ENCODE results near the gene SLC12A8.

The SLC12A8 gene, protein sequence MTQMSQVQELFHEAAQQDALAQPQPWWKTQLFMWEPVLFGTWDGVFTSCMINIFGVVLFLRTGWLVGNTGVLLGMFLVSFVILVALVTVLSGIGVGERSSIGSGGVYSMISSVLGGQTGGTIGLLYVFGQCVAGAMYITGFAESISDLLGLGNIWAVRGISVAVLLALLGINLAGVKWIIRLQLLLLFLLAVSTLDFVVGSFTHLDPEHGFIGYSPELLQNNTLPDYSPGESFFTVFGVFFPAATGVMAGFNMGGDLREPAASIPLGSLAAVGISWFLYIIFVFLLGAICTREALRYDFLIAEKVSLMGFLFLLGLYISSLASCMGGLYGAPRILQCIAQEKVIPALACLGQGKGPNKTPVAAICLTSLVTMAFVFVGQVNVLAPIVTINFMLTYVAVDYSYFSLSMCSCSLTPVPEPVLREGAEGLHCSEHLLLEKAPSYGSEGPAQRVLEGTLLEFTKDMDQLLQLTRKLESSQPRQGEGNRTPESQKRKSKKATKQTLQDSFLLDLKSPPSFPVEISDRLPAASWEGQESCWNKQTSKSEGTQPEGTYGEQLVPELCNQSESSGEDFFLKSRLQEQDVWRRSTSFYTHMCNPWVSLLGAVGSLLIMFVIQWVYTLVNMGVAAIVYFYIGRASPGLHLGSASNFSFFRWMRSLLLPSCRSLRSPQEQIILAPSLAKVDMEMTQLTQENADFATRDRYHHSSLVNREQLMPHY

DNA sequence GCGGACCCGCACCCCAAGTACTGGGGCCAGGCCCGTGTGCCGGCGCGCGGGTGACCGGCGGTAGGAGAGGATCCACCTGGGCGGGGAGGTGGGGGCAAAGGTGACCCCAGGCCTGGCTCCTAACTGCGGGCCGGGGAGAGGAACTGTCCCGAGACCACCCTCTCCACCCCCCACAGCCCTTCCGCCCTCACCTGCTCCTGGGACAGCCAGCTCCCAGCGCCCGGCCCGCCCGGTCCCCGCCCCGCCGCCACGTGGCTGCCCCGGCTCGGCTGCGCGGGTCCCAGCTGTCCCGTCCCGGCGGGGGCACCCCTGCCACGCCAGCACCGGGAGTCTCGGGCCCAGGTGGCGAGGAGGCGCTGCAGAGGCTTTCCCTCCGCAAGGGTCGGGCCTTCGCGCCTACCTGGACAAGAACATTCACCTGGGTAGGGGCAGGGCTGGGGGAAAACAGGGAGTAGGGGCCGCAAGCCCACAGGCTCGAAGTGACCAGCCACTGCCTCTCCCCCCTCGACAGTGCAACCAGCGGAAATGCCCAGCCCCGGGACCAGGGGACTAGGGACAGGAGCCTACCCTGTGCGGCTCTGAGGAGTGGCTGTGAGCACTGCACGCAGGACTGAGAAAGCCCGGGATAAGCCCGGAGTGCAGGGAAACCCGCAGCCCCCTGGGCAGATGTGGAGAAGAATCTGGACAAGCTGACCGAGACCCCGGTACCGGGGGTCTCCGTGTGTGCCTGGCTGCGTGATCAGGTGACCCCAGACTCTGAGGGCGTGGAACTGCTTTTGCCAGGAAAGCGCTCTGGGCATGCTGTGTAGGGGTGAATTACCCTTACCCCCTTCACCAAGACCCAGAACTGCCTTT, at the start of gene SLC12A8:
Gene SLC12A8 (minus strand): TSS at position 240 of the 855 bp plus-strand sequence. CDS start 1,399 bp downstream, outside the sequence.
- peak; percentile 47 for DNase-seq (ENCODE audit: low spot score)

DNA sequence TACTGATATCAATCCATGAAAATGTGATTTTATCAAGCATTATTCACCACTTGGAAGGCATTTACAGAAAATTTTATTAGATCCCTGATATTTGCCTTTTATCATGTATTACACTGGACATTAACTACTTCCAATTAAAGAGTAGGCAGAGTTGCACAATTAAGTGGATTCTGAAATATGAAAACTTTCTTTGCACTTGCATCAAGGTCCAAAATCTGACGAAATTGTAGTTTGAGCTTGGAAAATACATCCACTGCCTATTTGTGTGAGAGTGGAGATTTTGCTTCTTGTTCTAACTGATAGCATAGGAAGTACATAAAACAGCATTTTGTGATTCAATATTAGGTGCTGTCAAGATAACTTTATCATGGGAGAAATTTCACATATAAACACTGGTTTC, 49.6 kb upstream of the SLC12A8 start:
- no peak for DNase-seq (ENCODE audit: low spot score)

DNA sequence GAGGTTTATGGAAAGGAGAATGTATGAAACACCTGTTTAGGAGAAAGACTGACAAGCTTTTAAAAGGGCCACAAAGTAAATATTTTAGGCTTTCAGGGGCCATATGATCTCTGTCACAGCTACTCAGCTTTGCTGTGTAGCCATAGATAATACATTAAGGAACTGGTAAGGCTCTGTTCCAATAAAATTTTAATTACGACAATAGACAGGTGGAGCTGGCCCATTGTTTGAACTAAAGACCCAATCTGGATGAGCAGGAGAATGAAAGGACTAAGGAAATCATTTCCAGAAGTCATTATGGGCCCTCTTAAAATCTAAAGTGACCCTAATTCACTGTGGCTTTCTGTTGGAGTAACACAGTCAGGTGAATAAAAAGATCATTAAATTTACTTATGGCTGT, 48.5 kb upstream of the SLC12A8 start:
- DNase-seq (ENCODE audit: low spot score): no peak

DNA sequence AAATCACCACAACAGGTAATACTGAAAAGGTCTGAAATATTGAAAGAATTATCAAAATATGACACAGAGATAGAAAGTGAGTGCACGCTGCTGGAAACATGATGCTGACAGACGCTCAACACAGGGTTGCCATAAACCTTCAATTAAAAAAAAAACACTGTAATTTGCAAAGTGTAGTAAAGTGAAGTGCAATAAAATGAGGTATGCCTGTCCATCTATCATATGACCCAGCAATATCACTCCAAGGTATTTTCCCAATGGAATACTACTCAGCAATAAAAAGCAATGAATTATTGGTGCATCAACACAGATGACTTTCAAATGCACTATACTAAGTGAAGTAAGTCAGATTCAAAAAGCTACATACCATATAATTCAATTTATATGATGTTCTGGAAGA, 47.6 kb upstream of the SLC12A8 start:
- DNase-seq (ENCODE audit: low spot score): no peak

GRCh38 chr3:125257536-125257935, 45.0 kb upstream of the SLC12A8 start:
- DNase-seq (ENCODE audit: low spot score): no peak

- DNase-seq (ENCODE audit: low spot score): no peak
Observed at GRCh38 chr3:125256675-125257074, 44.1 kb upstream of the SLC12A8 start.

GRCh38 chr3:125250973-125251372, 38.4 kb upstream of the SLC12A8 start:
- DNase-seq (ENCODE audit: low spot score): no peak

- DNase-seq (ENCODE audit: low spot score): no peak
Observed at GRCh38 chr3:125246237-125246636, 33.7 kb upstream of the SLC12A8 start.

DNA sequence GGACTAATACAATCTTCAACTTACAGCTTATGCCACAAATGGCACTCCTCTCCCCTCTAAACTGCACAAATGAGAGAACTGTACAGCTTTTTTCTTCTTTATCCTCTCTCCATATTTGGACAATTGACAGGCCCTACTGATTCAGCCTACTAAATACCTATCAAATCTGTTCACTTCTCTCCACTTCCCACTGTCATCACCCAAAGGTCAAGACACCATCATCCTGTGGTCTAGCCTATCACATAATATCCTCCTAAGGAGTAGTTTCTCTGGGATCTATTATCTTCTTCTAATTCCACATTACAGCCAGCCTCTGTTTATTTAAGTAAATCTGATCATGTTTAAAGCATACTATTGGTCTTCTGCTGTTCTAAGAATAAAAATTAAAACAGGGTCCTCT, 33.0 kb upstream of the SLC12A8 start:
- DNase-seq (ENCODE audit: low spot score): peak; percentile 13

GRCh38 chr3:125240496-125240895, 27.9 kb upstream of the SLC12A8 start:
- DNase-seq (ENCODE audit: low spot score): peak; percentile 23

DNA sequence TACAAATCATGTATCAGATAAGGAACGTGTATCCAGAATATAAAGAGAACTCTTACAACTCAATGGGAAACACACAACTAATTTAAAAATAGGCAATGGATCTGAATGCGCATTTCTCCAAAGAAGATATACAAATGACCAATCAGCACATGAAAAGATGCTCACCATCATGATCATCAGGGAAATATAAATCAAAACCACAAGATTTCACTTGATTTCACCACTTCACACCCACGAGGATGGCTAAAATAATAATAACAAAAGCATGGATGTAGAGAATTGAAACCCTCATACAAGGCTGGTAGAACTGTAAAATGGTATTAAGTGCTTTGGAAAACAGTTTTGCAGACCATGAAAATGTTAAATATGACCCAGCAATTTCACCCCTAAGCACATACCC, 26.7 kb upstream of the SLC12A8 start:
- no peak for DNase-seq (ENCODE audit: low spot score)

DNA sequence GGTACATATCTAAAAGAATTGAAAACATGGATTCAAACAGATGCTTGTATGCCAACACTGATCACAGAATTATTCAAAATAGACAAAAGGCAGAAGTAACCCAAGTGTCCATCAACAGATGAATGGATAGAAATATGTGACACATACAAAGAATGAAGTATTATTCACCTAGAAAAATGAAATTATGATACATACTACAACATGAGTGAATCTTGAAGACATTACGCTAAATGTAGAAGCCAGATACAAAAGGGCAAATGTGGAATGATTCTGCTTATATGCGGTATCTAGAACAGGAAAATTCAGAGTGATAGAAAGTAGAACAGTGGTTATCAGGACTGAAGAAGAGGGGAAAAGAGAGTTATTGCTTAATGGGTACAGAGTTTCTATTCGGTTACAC, 26.2 kb upstream of the SLC12A8 start:
- no peak for DNase-seq (ENCODE audit: low spot score)

DNA sequence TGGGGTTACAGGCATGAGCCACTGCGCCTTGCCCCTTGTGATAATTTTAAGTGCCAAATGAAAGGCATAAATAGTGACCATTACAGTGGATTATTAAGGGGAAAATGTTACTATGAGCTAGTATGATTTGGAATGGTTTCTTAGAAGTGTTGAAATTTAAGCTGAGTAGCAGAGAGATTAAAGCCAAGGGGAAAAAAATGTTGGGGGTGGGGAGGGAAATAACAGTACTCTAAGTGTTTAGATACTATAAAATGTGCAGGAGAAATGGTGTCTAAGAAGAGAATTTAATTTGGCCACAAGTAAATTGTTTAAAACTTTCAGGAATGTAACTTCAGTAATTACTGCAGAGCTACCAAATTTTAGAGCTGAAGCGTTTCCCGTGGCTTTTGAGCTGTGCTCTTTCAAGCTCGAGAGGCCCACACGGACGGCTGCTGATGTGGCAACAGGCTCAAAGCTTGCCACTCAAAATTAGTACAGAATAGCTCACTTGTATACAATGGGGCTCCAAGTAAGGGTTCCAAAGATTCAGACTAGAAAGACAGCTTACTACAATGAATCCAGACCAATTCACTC, 23.9 kb upstream of the SLC12A8 start:
- DNase-seq (ENCODE audit: low spot score): no peak

- DNase-seq (ENCODE audit: low spot score): no peak
Observed at GRCh38 chr3:125234831-125235230, 22.3 kb upstream of the SLC12A8 start.

- no peak for DNase-seq (ENCODE audit: low spot score)
Observed at GRCh38 chr3:125232401-125232800, 19.9 kb upstream of the SLC12A8 start.

DNA sequence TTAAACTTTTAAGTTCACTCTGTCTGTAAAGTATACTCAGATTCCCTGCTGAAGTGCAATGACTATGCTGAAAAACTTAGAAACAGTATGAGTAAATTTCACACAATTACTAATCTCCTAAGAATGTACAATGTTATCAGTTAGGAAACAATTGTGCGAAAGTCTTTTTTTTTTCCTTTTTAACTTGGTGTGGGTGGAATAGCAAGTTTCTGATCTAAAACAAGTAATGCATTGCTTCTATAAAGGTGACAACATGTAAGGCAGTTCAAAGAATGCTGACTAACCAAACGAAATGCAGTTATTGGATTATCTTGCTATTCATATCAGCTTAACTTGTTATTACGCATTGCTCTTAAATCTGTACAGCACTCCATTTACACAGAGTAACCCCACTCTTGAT, 19.3 kb upstream of the SLC12A8 start:
- peak; percentile 46 for DNase-seq (ENCODE audit: low spot score)

DNA sequence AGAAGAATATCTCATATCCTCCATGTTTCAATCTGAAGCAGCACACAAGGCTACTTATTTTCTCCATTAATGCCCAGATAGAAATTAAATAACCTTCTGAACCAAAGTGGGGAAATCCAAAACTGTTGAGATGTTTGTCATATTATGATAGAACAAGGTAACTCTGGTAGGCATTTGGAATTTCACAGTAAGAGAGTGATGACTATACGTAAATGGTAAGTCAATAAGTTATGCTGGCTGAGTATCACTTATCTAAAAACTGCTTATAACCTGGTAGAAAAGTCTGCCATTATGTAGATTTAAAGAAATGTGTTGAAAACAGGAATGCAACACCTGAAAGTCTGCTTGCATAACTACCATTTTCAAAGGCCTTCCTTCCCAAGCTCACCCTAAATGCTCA, 17.2 kb upstream of the SLC12A8 start:
- no peak for DNase-seq (ENCODE audit: low spot score)

- no peak for DNase-seq (ENCODE audit: low spot score)
Observed at GRCh38 chr3:125229168-125229567, 16.6 kb upstream of the SLC12A8 start.

DNA sequence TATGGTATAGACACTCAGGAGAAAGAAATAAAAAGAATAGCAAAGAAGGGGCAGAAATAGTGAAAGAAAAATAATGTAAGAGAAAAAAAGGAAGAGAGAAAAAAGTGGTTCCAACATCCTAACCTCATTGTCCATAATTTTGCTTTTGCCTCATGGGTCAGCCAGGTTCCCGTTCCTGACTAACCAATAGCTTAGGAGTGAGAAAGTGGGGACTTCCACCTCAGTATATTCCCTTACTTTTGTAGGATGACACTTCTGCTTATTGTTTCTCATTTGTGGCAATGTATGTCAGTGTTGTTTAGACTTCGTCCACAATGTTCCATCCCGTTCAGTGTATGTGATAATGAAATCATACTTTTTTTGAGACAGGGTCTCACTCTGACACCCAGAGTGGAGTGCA, 9.3 kb upstream of the SLC12A8 start:
- DNase-seq (ENCODE audit: low spot score): no peak

GRCh38 chr3:125220727-125221429, 8.3 kb upstream of the SLC12A8 start:
- no peak for DNase-seq (ENCODE audit: low spot score)

DNA sequence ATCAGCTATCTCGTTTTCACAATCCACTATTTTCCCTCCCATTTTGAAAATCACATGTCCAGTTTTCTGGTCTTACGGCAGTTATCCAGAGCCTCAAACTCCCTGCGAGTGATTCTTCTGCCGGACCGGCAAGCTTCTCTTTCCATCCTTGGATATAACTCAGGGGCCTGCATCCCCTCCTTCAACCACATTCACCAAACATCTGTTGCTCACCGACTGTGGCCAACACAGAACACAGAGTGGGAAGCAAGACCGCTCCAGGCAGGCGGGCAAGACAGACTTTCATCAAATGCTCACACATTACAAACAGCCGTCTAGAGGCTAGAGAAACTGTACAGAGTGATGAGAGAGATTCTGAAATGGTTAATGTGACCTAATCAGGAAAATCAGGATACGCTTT, 7.6 kb upstream of the SLC12A8 start:
- DNase-seq (ENCODE audit: low spot score): no peak
